OCI-LY1 (cell line): ENCODE data around the gene TMPRSS3.

Source experiments
- H2AFZ ChIP-seq: fragments of 200-600 bp; sonication (generic), shearing (Covaris generic); 2 replicates; pipeline ENCODE4 v1.6.0; 2014; ENCODE audit warnings: antibody characterized with exemption, mild to moderate bottlenecking, low read length
- H3F3A ChIP-seq: fragments of 200-600 bp; sonication (generic), shearing (Covaris generic); 2 replicates; pipeline ENCODE4 v1.6.0; 2014; ENCODE audit warnings: mild to moderate bottlenecking, antibody characterized with exemption, low read length, moderate library complexity; ENCODE audit not compliant: insufficient read depth
- H3K27ac ChIP-seq: fragments of 200-600 bp; sonication (generic); 2 replicates; pipeline ENCODE4 v1.5.1; 2014; ENCODE audit warnings: low read length, mixed run types, mild to moderate bottlenecking, low read depth; ENCODE audit not compliant: poor library complexity, severe bottlenecking
- H3K27me3 ChIP-seq: fragments of 200-600 bp; sonication (generic); 2 replicates; pipeline ENCODE4 v1.6.0; 2014; ENCODE audit warnings: antibody characterized with exemption, mild to moderate bottlenecking, low read length, moderate library complexity; ENCODE audit not compliant: insufficient read depth
- H3K36me3 ChIP-seq: fragments of 200-600 bp; sonication (generic); 2 replicates; pipeline ENCODE4 v1.6.1; 2014; ENCODE audit warnings: mild to moderate bottlenecking, antibody characterized with exemption, low read length, moderate library complexity, mixed read lengths; ENCODE audit not compliant: insufficient read depth
- H3K4me1 ChIP-seq: fragments of 200-600 bp; sonication (generic); 2 replicates; pipeline ENCODE4 v1.5.1; 2014; ENCODE audit warnings: mild to moderate bottlenecking, low read length, moderate library complexity; ENCODE audit not compliant: insufficient read depth, severe bottlenecking
- H3K4me2 ChIP-seq: fragments of 200-600 bp; sonication (generic), shearing (Covaris generic); 2 replicates; pipeline ENCODE4 v1.6.1; 2014; ENCODE audit warnings: low read length
- H3K4me3 ChIP-seq: fragments of 200-600 bp; sonication (generic); 2 replicates; pipeline ENCODE4 v1.5.1; 2014; ENCODE audit warnings: low read length, low read depth, mild to moderate bottlenecking, mixed read lengths; ENCODE audit not compliant: poor library complexity, severe bottlenecking
- H3K79me2 ChIP-seq: fragments of 200-600 bp; shearing (Covaris generic); 2 replicates; pipeline ENCODE4 v1.6.1; 2016; ENCODE audit warnings: mixed run types, low read length, mixed read lengths; ENCODE audit not compliant: insufficient read depth
- H3K9ac ChIP-seq: fragments of 200-600 bp; sonication (generic), shearing (Covaris generic); 2 replicates; pipeline ENCODE4 v1.6.1; 2014; ENCODE audit warnings: mild to moderate bottlenecking, low read length, mixed read lengths
- H3K9me2 ChIP-seq: fragments of 200-600 bp; sonication (generic), shearing (Covaris generic); 2 replicates; pipeline ENCODE4 v1.6.1; 2014; ENCODE audit warnings: low read depth, mild to moderate bottlenecking, low read length, mixed read lengths
- H3K9me3 ChIP-seq: fragments of 200-600 bp; shearing (Covaris generic); 2 replicates; pipeline ENCODE4 v1.6.1; 2014; ENCODE audit warnings: low read length, mixed read lengths
- H4K20me1 ChIP-seq: fragments of 200-600 bp; sonication (generic), shearing (Covaris generic); 2 replicates; pipeline ENCODE4 v1.6.0; 2016; ENCODE audit warnings: mild to moderate bottlenecking, low read length; ENCODE audit not compliant: insufficient read depth
- EZH2 ChIP-seq: fragments of 200-600 bp; sonication (generic), shearing (Covaris generic); IDR thresholded peaks from 2 replicates; pipeline ENCODE4 v1.8.0; 2017; ENCODE audit warnings: borderline replicate concordance, mixed run types, mild to moderate bottlenecking, antibody characterized with exemption, low read length, moderate library complexity, mixed read lengths
- TF ChIP-seq, protein P1 (sequence below): fragments of 200-600 bp; sonication (generic), shearing (Covaris generic); IDR thresholded peaks from 2 replicates; pipeline ENCODE4 v1.5.1; 2017; ENCODE audit warnings: mild to moderate bottlenecking, antibody characterized with exemption, low read length, moderate library complexity, mixed read lengths

The TMPRSS3 gene

DNA sequence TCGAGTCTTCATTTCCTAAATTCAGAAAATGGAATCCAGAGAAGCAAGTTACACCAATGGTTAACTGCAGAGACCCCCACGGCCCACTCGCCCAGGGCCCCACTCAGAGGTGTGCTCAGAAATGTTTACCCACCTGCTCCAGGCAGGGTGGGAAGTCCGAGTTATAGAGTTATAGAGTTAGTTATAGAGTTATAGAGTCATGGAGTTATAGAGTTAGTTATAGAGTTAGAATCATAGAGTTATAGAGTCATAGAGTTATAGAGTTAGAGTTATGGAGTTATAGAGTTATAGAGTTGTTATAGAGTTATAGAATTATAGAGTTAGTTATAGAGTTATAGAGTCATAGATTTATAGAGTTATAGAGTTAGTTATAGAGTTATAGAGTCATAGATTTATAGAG lies 39.5 kb upstream of the TMPRSS3 start:
- Histone ChIP-seq H4K20me1 (no peaks in the 10 kb centered on the region), H3K4me3 (no peak overlapping the region), H2AFZ (no peak overlapping the region), H3K27me3 (peaks cover 27% of the 10 kb centered on the region; the same call in 1 of the 2 replicates), H3K4me2 (no peak overlapping the region), H3K9me3 (peaks cover 7% of the 10 kb centered on the region), H3K9me2 (no peaks in the 10 kb centered on the region), H3K4me1 (no peaks in the 10 kb centered on the region), H3K79me2 (no peaks in the 10 kb centered on the region), H3K9ac (no peak overlapping the region), H3K36me3 (no peaks in the 10 kb centered on the region), H3K27ac (no peak overlapping the region), H3F3A (no peaks in the 10 kb centered on the region)
- no peak for TF ChIP-seq EZH2
- TF ChIP-seq, protein P1, sequence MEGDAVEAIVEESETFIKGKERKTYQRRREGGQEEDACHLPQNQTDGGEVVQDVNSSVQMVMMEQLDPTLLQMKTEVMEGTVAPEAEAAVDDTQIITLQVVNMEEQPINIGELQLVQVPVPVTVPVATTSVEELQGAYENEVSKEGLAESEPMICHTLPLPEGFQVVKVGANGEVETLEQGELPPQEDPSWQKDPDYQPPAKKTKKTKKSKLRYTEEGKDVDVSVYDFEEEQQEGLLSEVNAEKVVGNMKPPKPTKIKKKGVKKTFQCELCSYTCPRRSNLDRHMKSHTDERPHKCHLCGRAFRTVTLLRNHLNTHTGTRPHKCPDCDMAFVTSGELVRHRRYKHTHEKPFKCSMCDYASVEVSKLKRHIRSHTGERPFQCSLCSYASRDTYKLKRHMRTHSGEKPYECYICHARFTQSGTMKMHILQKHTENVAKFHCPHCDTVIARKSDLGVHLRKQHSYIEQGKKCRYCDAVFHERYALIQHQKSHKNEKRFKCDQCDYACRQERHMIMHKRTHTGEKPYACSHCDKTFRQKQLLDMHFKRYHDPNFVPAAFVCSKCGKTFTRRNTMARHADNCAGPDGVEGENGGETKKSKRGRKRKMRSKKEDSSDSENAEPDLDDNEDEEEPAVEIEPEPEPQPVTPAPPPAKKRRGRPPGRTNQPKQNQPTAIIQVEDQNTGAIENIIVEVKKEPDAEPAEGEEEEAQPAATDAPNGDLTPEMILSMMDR: no peak

- Histone ChIP-seq H4K20me1 (no peaks in the 10 kb centered on the region), H3K4me1 (no peaks in the 10 kb centered on the region), H3K9ac (no peak overlapping the region), H3K79me2 (no peaks in the 10 kb centered on the region), H3K9me2 (no peaks in the 10 kb centered on the region), H3K4me3 (no peak overlapping the region), H3K27me3 (peaks cover 27% of the 10 kb centered on the region; the same call in 1 of the 2 replicates), H3F3A (no peaks in the 10 kb centered on the region), H3K4me2 (no peak overlapping the region), H2AFZ (no peak overlapping the region), H3K36me3 (no peaks in the 10 kb centered on the region), H3K9me3 (peaks cover 7% of the 10 kb centered on the region), H3K27ac (no peak overlapping the region)
- no peak for TF ChIP-seq EZH2
- TF ChIP-seq, protein P1: no peak
These were observed 39.0 kb upstream of the TMPRSS3 start for GRCh38 chr21:42434884-42435283.

DNA sequence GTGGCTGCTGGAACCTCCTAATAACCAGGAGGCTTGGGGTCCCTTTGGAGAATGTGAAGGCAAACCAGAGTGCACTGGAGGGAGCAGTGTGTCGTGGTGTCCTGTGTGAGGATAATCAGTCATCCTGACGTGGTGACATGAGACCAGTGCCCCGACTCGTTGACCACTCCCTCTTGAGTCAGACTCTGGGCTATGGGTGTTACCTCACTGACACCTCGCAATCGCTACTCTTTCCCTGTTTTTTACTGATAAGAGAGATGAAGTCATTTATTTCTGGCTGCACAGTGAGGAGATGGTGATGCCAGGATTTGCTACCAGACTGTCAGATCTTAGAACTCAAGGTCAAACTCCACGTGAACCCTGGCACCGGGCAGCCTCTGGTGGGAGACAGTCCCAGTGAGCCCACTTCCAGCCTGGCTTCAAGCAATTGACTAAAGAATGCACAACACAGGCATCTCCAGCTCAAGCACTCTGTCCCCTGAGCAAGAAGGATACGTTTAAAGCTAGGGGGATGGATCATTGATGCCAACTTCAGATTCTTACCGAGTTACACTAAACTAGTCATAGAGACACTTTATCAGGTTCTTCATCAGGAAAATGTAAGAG lies 38.2 kb upstream of the TMPRSS3 start:
- Histone ChIP-seq H3K27me3 (peaks cover 27% of the 10 kb centered on the region; the same call in 1 of the 2 replicates), H3F3A (no peaks in the 10 kb centered on the region), H3K4me1 (no peaks in the 10 kb centered on the region), H3K9me2 (no peaks in the 10 kb centered on the region), H3K4me2 (no peak overlapping the region), H3K9ac (no peak overlapping the region), H3K4me3 (no peak overlapping the region), H3K36me3 (no peaks in the 10 kb centered on the region), H4K20me1 (no peaks in the 10 kb centered on the region), H2AFZ (no peak overlapping the region), H3K79me2 (no peaks in the 10 kb centered on the region), H3K27ac (no peak overlapping the region), H3K9me3 (peaks cover 7% of the 10 kb centered on the region)
- no peak for TF ChIP-seq EZH2
- TF ChIP-seq, protein P1: no peak
